HepG2 (cell line): ENCODE results near the gene PNMA8B. TPM values are rescaled to one million over a fixed set of nuclear protein-coding genes. Genes with fewer than 3 reads are reported as not detected.

Experiments
- ATAC-seq: fragments of 200-7000 bp; cut with Tn5 transposase; 3 replicates; pipeline ENCODE4 v1.9.1; 2020; ENCODE audit warnings: mild to moderate bottlenecking, moderate library complexity
- BruUV-seq: library from RNA; stranded (reverse); fragments of 400-500 nt; replicated peaks from 2 replicates; lab custom pipeline; 2021; lab: Mats Ljungman, UMichigan
- CTCF ChIA-PET: fragments of 300-600 bp; formaldehyde crosslinking; extraction: SDS; loops from one replicate; lab custom pipeline; 2021; ENCODE audit warnings: low total read pairs, inconsistent platforms, low intra/inter-chr PET ratio; lab: Yijun Ruan, JAX
- POLR2A ChIA-PET: fragments of 350-600 bp; sonication (Branson Sonifier 250); formaldehyde crosslinking; loops from one replicate; lab custom pipeline; 2020; ENCODE audit warnings: antibody characterized with exemption, inconsistent platforms; lab: Yijun Ruan, JAX
- DNase-seq: peaks from one replicate; pipeline ENCODE4 v3.0.0-alpha.2; 2015; ENCODE audit warnings: low spot score
- FAIRE-seq: peaks from 3 replicates; lab custom pipeline; 2011; peaks lifted over from hg19 to GRCh38; lab: Jason Lieb, UNC
- H2AFZ ChIP-seq: one replicate; pipeline ENCODE4 v1.6.1; 2011; ENCODE audit warnings: low read length, inconsistent platforms
- H3K27ac ChIP-seq: fragments of 300-600 bp; 3 replicates; pipeline ENCODE4 v1.8.0; 2011; ENCODE audit warnings: mixed run types, mild to moderate bottlenecking, mixed read lengths, low read length, inconsistent platforms; ENCODE audit not compliant: insufficient read depth; ENCODE audit errors: extremely low read length
- H3K27me3 ChIP-seq, 2 experiments: fragments of 200-600 bp in 1 of 2; 2 replicates in 1 of 2; 3 replicates in 1 of 2; pipeline versions ENCODE4 v1.6.0 to v1.8.0; 2011; ENCODE audit warnings: low read length in 2 of 2, mild to moderate bottlenecking in 2 of 2, moderate library complexity in 2 of 2, inconsistent platforms in 1 of 2; ENCODE audit not compliant: insufficient read depth in 2 of 2, control insufficient read depth in 1 of 2
- H3K36me3 ChIP-seq, 2 experiments: fragments of 200-600 bp in 1 of 2; replicated peaks in 1 of 2; 2 replicates in 1 of 2; 3 replicates in 1 of 2; pipeline versions ENCODE4 v1.5.1 to v1.8.0; 2011; ENCODE audit warnings: low read length in 2 of 2, inconsistent platforms in 1 of 2; ENCODE audit not compliant: insufficient read depth in 2 of 2, control insufficient read depth in 1 of 2
- H3K4me1 ChIP-seq: 2 replicates; pipeline ENCODE4 v1.5.1; 2012; ENCODE audit warnings: low read length, inconsistent platforms; ENCODE audit not compliant: insufficient read depth
- H3K4me2 ChIP-seq: 2 replicates; pipeline ENCODE4 v1.6.0; 2011; ENCODE audit warnings: low read depth, low read length, inconsistent platforms
- H3K4me3 ChIP-seq, 3 experiments: fragments of 200-600 bp in 1 of 3; sonication (generic), shearing (Covaris generic) in 1 of 3; replicated peaks in 1 of 3; 2 replicates each; pipeline ENCODE4 v1.5.1; 2011 to 2016; ENCODE audit warnings: low read length in 3 of 3, inconsistent platforms in 2 of 3, low read depth in 2 of 3, mild to moderate bottlenecking in 2 of 3, control low read depth in 1 of 3, mixed read lengths in 1 of 3; ENCODE audit not compliant: insufficient read depth in 1 of 3
- H3K79me2 ChIP-seq: one replicate; pipeline ENCODE4 v1.6.1; 2011; ENCODE audit warnings: low read length, inconsistent platforms; ENCODE audit not compliant: insufficient read depth
- H3K9ac ChIP-seq: 2 replicates; pipeline ENCODE4 v1.6.0; 2011; ENCODE audit warnings: mild to moderate bottlenecking, low read depth, low read length, inconsistent platforms; ENCODE audit not compliant: insufficient read depth
- H3K9me3 ChIP-seq: 2 replicates; pipeline ENCODE4 v1.5.1; 2012; ENCODE audit warnings: mild to moderate bottlenecking, low read length
- H4K20me1 ChIP-seq: 2 replicates; pipeline ENCODE4 v1.6.0; 2011; ENCODE audit warnings: inconsistent platforms, mild to moderate bottlenecking, low read length, moderate library complexity; ENCODE audit not compliant: insufficient read depth
- AGO1 ChIP-seq: fragments of 200-400 bp; formaldehyde crosslinking; IDR thresholded peaks from 2 replicates; pipeline ENCODE4 v1.6.1; 2017; ENCODE audit warnings: mild to moderate bottlenecking, low read depth, low read length, moderate library complexity; ENCODE audit not compliant: poor library complexity, severe bottlenecking
- DNMT1 ChIP-seq: sonication (generic); formaldehyde crosslinking; IDR thresholded peaks from 2 replicates; pipeline ENCODE4 v1.5.1; 2020; ENCODE audit warnings: mild to moderate bottlenecking, missing genetic modification reagents
- NFE2 ChIP-seq: sonication (generic); formaldehyde crosslinking; IDR thresholded peaks from 2 replicates; pipeline ENCODE4 v1.4.0; 2020; ENCODE audit warnings: missing genetic modification reagents
- RFX5 ChIP-seq: IDR thresholded peaks from 2 replicates; pipeline ENCODE4 v1.6.1; 2011; ENCODE audit warnings: low read depth, low read length, improper control_type of control experiment
- TARDBP ChIP-seq: sonication (generic); formaldehyde crosslinking; IDR thresholded peaks from 2 replicates; pipeline ENCODE4 v1.8.0; 2022; ENCODE audit warnings: mild to moderate bottlenecking, missing genetic modification reagents
- ZFP36L1 ChIP-seq: sonication (generic); formaldehyde crosslinking; IDR thresholded peaks from 2 replicates; pipeline ENCODE4 v1.8.0; 2022; ENCODE audit warnings: mild to moderate bottlenecking, missing genetic modification reagents, moderate library complexity
- ZMYM2 ChIP-seq: sonication (generic); formaldehyde crosslinking; IDR thresholded peaks from 2 replicates; pipeline ENCODE4 v1.8.0; 2022; ENCODE audit warnings: mild to moderate bottlenecking, missing genetic modification reagents
- ZMYM3 ChIP-seq: sonication (generic); formaldehyde crosslinking; IDR thresholded peaks from 2 replicates; pipeline ENCODE4 v1.5.1; 2020; ENCODE audit warnings: mild to moderate bottlenecking, missing genetic modification reagents
- ZNF337 ChIP-seq: sonication (generic); formaldehyde crosslinking; IDR thresholded peaks from 2 replicates; pipeline ENCODE4 v1.5.1; 2020; ENCODE audit warnings: missing genetic modification reagents, low read depth, mild to moderate bottlenecking, borderline replicate concordance
- ZNF441 ChIP-seq: sonication (generic); formaldehyde crosslinking; IDR thresholded peaks from 2 replicates; pipeline ENCODE4 v1.7.0; 2021; ENCODE audit warnings: missing genetic modification reagents, borderline replicate concordance
- WGBS: methylation state at CpG from one replicate; pipeline ENCODE4 v1.1.6; 2017; ENCODE audit warnings: low lambda C conversion rate; 5-methylcytosine and 5-hydroxymethylcytosine counted together
- in situ Hi-C: cut with HindIII; loops from 2 replicates; pipeline ENCODE4 v1.10.0; 2017; ENCODE audit warnings: low pct_unique_long_range_greater_than_20kb; ENCODE audit not compliant: extremely low pct_ligation_motif_present
- intact Hi-C: fragments of 100-400 bp; cut with micrococcal nuclease; formaldehyde crosslinking; loops from one replicate; pipeline ENCODE4 v1.10.0; 2022; ENCODE audit not compliant: unreplicated experiment
- polyA plus RNA-seq, 8 experiments: library from polyadenylated mRNA; depleted of rRNA in 3 of 8; stranded (reverse) in 7 of 8; unstranded in 1 of 8; fragments of >200 nt; fragmentation: Illumina TruSeq in 4 of 8; extraction: Trizol in 4 of 8; gene quantifications; 2 replicates each; pipeline versions ENCODE4 v1.2.1 to v1.2.3, GENCODE V29; 2011 to 2016; ENCODE audit warnings: low read depth in 4 of 8, missing spikeins in 1 of 8, mixed read lengths in 1 of 8; ENCODE audit not compliant: insufficient read depth in 1 of 8
- total RNA-seq, 5 experiments: library from RNA; depleted of rRNA; stranded (reverse); fragments of >200 nt; fragmentation: Illumina TruSeq; extraction: Trizol; gene quantifications; 2 replicates each; pipeline ENCODE4 v1.2.3, GENCODE V29; 2016; ENCODE audit warnings: low read depth in 1 of 5
- TF ChIP-seq, protein P1 (sequence below): sonication (generic); formaldehyde crosslinking; IDR thresholded peaks from 2 replicates; pipeline ENCODE4 v1.4.0; 2020; ENCODE audit warnings: missing genetic modification reagents
- TF ChIP-seq, protein P2 (sequence below): IDR thresholded peaks from 2 replicates; pipeline ENCODE4 v1.6.1; 2016; ENCODE audit warnings: low read depth
- TF ChIP-seq, protein P3 (sequence below): sonication (generic); formaldehyde crosslinking; IDR thresholded peaks from 2 replicates; pipeline ENCODE4 v1.4.0; 2020; ENCODE audit warnings: missing genetic modification reagents
- TF ChIP-seq, protein P4 (sequence below): sonication (generic); formaldehyde crosslinking; IDR thresholded peaks from 2 replicates; pipeline ENCODE4 v1.4.0; 2020; ENCODE audit warnings: missing genetic modification reagents, borderline replicate concordance
- TF ChIP-seq, protein P5 (sequence below): sonication (generic); formaldehyde crosslinking; IDR thresholded peaks from 2 replicates; pipeline ENCODE4 v1.5.0; 2020; ENCODE audit warnings: missing genetic modification reagents

The PNMA8B gene
- total and polyA plus RNA-seq, 2 of the 13 experiments (the other 11 are each of a cell fraction or from before 2014, with no cell fraction given), result not detected

DNA sequence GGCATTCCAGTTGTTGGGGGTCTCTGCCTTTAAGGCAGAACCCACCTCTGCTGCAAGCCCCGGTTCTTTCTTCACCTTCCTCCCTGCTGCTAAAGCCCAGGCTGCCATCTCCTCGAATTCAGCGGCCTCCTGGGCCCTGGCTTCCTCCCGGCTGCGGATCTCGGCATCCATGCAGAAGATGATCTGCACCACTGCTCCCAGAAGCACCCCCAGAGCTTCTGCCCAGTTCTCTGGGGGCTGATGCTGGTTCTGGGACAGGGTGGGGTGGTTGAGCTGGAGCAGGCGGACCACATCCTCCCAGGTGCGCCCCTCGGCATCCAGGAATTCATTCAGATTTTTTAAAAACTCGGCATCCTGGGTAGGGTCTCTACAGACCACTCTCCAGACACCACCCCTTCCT, 25.3 kb downstream of the PNMA8B start:
- no peak for ATAC-seq
- POLR2A ChIA-PET, result no interaction called here
- intact Hi-C loops, result no loop called here
- Histone ChIP-seq H3K9me3 (no peaks in the 10 kb centered on the region), H3K4me3 (no peak overlapping the region), H3K9ac (no peak overlapping the region), H3K4me2 (no peak overlapping the region), H3K4me1 (peaks cover 27% of the 10 kb centered on the region), H3K79me2 (no peaks in the 10 kb centered on the region), H4K20me1 (no peaks in the 10 kb centered on the region), H3K27me3 (peaks cover 2 to 19% of the 10 kb centered on the region in 2 experiments; a peak in 3 of 5 replicates), H3K27ac (no peak overlapping the region), H2AFZ (no peak overlapping the region), H3K36me3 (no peaks in the 10 kb centered on the region)
- FAIRE-seq, result no peak
- CTCF ChIA-PET, result no interaction called here
- WGBS, result 63% methylated on average over 6 of the region's 10 CpGs
- no peak for DNase-seq
- BruUV-seq, result no TSS peak
- in situ Hi-C loops, result no loop called here
- no peak for TF ChIP-seq DNMT1 (CRISPR knock-in tag)
- no peak for TF ChIP-seq ZNF441 (CRISPR knock-in tag)
- TF ChIP-seq ZMYM2 (CRISPR knock-in tag), result no peak
- TF ChIP-seq, protein P1, sequence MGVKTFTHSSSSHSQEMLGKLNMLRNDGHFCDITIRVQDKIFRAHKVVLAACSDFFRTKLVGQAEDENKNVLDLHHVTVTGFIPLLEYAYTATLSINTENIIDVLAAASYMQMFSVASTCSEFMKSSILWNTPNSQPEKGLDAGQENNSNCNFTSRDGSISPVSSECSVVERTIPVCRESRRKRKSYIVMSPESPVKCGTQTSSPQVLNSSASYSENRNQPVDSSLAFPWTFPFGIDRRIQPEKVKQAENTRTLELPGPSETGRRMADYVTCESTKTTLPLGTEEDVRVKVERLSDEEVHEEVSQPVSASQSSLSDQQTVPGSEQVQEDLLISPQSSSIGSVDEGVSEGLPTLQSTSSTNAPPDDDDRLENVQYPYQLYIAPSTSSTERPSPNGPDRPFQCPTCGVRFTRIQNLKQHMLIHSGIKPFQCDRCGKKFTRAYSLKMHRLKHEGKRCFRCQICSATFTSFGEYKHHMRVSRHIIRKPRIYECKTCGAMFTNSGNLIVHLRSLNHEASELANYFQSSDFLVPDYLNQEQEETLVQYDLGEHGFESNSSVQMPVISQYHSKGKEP (CRISPR knock-in tag), result no peak
- TF ChIP-seq, protein P2, sequence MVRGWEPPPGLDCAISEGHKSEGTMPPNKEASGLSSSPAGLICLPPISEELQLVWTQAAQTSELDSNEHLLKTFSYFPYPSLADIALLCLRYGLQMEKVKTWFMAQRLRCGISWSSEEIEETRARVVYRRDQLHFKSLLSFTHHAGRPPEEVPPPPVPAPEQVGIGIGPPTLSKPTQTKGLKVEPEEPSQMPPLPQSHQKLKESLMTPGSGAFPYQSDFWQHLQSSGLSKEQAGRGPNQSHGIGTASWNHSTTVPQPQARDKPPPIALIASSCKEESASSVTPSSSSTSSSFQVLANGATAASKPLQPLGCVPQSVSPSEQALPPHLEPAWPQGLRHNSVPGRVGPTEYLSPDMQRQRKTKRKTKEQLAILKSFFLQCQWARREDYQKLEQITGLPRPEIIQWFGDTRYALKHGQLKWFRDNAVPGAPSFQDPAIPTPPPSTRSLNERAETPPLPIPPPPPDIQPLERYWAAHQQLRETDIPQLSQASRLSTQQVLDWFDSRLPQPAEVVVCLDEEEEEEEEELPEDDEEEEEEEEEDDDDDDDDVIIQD (CRISPR knock-in tag), result no peak
- no peak for TF ChIP-seq TARDBP
- no peak for TF ChIP-seq ZFP36L1 (CRISPR knock-in tag)
- TF ChIP-seq ZNF337 (CRISPR knock-in tag), result no peak
- TF ChIP-seq, protein P3, sequence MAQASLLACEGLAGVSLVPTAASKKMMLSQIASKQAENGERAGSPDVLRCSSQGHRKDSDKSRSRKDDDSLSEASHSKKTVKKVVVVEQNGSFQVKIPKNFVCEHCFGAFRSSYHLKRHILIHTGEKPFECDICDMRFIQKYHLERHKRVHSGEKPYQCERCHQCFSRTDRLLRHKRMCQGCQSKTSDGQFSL (CRISPR knock-in tag), result no peak
- TF ChIP-seq, protein P4, sequence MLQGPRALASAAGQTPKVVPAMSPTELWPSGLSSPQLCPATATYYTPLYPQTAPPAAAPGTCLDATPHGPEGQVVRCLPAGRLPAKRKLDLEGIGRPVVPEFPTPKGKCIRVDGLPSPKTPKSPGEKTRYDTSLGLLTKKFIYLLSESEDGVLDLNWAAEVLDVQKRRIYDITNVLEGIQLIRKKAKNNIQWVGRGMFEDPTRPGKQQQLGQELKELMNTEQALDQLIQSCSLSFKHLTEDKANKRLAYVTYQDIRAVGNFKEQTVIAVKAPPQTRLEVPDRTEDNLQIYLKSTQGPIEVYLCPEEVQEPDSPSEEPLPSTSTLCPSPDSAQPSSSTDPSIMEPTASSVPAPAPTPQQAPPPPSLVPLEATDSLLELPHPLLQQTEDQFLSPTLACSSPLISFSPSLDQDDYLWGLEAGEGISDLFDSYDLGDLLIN (CRISPR knock-in tag), result no peak
- TF ChIP-seq, protein P5, sequence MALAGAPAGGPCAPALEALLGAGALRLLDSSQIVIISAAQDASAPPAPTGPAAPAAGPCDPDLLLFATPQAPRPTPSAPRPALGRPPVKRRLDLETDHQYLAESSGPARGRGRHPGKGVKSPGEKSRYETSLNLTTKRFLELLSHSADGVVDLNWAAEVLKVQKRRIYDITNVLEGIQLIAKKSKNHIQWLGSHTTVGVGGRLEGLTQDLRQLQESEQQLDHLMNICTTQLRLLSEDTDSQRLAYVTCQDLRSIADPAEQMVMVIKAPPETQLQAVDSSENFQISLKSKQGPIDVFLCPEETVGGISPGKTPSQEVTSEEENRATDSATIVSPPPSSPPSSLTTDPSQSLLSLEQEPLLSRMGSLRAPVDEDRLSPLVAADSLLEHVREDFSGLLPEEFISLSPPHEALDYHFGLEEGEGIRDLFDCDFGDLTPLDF (CRISPR knock-in tag), result no peak
- TF ChIP-seq NFE2 (CRISPR knock-in tag), result no peak
- no peak for TF ChIP-seq RFX5
- TF ChIP-seq AGO1, result no peak
- no peak for TF ChIP-seq ZMYM3
